Naive thymus-derived CD8-positive, alpha-beta T cell (primary cell): ENCODE data around the gene CMPK2. TPM values are rescaled to one million over a fixed set of nuclear protein-coding genes. Genes with fewer than 3 reads are reported as not detected.
"Not testable (repeated sequence)": the region's sequence is repeated elsewhere in the genome, so short reads cannot be mapped to it uniquely, and the experiment has no call there.

Experiments used
- ATAC-seq, 2 donors: fragments of 150-1000 bp; cut with Tn5 transposase in 1 of 2; sonication (Bioruptor Pico), chemical (Tn5 transposase) in 1 of 2; 1 replicate in 1 of 2; 2 replicates in 1 of 2; pipeline ENCODE4 v1.10.0; 2021; ENCODE audit warnings: mild to moderate bottlenecking in 2 of 2, moderate library complexity in 2 of 2
- POLR2A ChIA-PET: fragments of 350-600 bp; sonication (Branson Sonifier 250); formaldehyde crosslinking; loops from one replicate; lab custom pipeline; 2021; ENCODE audit warnings: antibody characterized with exemption; lab: Charles Lee
- DNase-seq, 10 donors: peaks; one replicate each; pipeline versions ENCODE4 v3.0.0 to v3.0.0-alpha.2; 2020 to 2022
- H3K27ac Mint-ChIP-seq, 10 donors: one replicate each; pipeline ENCODE4 v1.8.0; 2020 to 2022; ENCODE audit warnings: mild to moderate bottlenecking in 10 of 10, mixed read lengths in 10 of 10, moderate library complexity in 4 of 10, inconsistent platforms in 1 of 10
- H3K27me3 Mint-ChIP-seq, 5 donors: one replicate each; pipeline ENCODE4 v1.8.0; 2021 to 2022; ENCODE audit warnings: mixed read lengths in 5 of 5
- H3K36me3 Mint-ChIP-seq, 3 donors: one replicate each; pipeline ENCODE4 v1.8.0; 2020 to 2022; ENCODE audit warnings: mixed read lengths in 3 of 3, mild to moderate bottlenecking in 2 of 3, inconsistent platforms in 1 of 3
- H3K4me1 Mint-ChIP-seq, 4 donors: one replicate each; pipeline ENCODE4 v1.8.0; 2021 to 2022; ENCODE audit warnings: mixed read lengths in 4 of 4
- H3K4me3 Mint-ChIP-seq, 10 donors: one replicate each; pipeline ENCODE4 v1.8.0; 2020 to 2022; ENCODE audit warnings: mild to moderate bottlenecking in 10 of 10, mixed read lengths in 10 of 10, moderate library complexity in 6 of 10, inconsistent platforms in 1 of 10
- H3K9me3 Mint-ChIP-seq, 9 donors: one replicate each; pipeline ENCODE4 v1.8.0; 2020 to 2022; ENCODE audit warnings: mixed read lengths in 9 of 9, mild to moderate bottlenecking in 3 of 9, inconsistent platforms in 1 of 9, moderate library complexity in 1 of 9
- polyA plus RNA-seq, 3 donors: library from polyadenylated mRNA; unstranded; fragments of 300-500 nt; fragmentation: Illumina TruSeq; gene quantifications; one replicate each; pipeline ENCODE4 v1.2.3, GENCODE V29; 2021
- total RNA-seq, 8 experiments: library from RNA in 2 of 8; stranded (reverse) in 2 of 8; gene quantifications; one replicate each; pipeline ENCODE4 v1.2.3 and lab custom pipeline; 2021 to 2026

The CMPK2 gene
- total and polyA plus RNA-seq, 5 experiments from 2014 or later = 3.0 to 7.3 (median 4.5) TPM

DNA sequence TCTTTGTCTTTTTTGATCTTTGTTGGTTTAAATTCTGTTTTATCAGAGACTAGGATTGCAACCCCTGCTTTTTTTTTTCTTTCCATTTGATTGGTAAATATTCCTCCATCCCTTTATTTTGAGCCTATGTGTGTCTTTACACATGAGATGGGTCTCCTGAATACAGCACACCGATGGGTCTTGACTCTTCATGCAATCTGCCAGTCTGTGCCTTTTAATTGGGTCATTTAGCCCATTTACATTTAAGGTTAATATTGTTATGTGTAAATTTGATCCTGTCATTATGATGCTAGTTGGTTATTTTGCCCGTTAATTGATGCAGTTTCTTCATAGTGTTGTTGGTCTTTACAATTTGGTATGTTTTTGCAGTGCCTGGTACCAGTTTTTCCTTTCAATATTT, 36.9 kb upstream of the CMPK2 start:
- not testable (repeated sequence) for DNase-seq, ATAC-seq, H3K27ac Mint-ChIP-seq, H3K27me3 Mint-ChIP-seq, H3K4me3 Mint-ChIP-seq
- POLR2A ChIA-PET = interaction anchor here (0.7 to 1.1 kb wide), 2 partner anchors 14 to 16 kb away, joined by 6 to 7 read pairs; no protein-coding TSS in a partner anchor
- H3K4me1 Mint-ChIP-seq = peaks cover 24 to 52% (median 35%) of the 10 kb centered on the region in 4 donors
- peaks cover 0 to 25% (median 12%) of the 10 kb centered on the region in 9 donors for H3K9me3 Mint-ChIP-seq
- H3K36me3 Mint-ChIP-seq = peaks cover 2 to 45% (median 24%) of the 10 kb centered on the region in 3 donors

DNA sequence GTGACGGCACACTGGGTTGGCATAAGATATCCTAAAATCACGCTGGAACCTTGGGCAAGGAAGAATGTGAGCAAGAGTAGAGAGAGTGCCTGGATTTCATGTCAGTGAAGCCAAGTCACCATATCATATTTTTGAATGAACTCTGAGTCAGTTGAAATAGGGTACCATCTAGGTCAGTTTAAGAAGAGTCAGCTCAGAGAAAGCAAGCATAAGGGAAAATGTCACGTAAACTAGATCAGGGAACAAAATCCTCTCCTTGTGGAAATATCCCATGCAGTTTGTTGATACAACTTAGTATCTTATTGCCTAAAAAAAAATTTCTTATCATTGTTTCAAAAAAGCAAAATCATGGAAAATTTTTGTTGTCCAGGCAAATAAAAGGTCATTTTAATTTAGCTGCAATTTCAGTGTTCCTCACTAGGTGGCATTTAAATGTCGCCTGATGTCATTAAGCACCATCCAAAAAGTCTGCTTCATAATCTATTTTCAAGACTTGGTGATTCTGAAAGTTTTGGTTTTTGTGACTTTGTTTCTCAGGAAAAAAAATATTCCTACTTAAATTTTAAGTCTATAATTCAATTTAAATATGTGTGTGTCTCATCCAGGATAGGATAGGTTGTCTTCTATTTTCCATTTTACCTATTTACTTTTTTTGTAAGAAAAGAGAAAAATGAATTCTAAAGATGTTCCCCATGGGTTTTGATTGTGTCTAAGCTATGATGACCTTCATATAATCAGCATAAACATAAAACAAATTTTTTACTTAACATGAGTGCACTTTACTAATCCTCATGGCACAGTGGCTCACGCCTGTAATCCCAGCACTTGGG, 31.4 kb upstream of the CMPK2 start:
- peaks cover 8 to 37% (median 16%) of the 10 kb centered on the region in 3 donors for H3K36me3 Mint-ChIP-seq
- peaks cover 0 to 13% (median 3%) of the 10 kb centered on the region in 9 donors for H3K9me3 Mint-ChIP-seq
- peaks cover 2 to 16% (median 9%) of the 10 kb centered on the region in 4 donors for H3K4me1 Mint-ChIP-seq
- DNase-seq (peak in 3 of 10 donors; percentile 56 to 61 (median 58)), ATAC-seq (peak in 1 of 2 donors; percentile 47)
- no peaks in the 10 kb centered on the region for H3K27me3 Mint-ChIP-seq
- peak overlapping the region in 2 of 10 donors; percentile 13 to 36 for H3K27ac Mint-ChIP-seq
- H3K4me3 Mint-ChIP-seq = no peak overlapping the region
- POLR2A ChIA-PET = interaction anchor here (0.6 to 3.2 kb wide), 9 partner anchors 11 to 147 kb away, joined by 3 to 15 read pairs (median 7); partner anchors contain the start of gene RNF144A

GRCh38 chr2:6893876-6894482, 28.3 kb upstream of the CMPK2 start:
- DNase-seq = no peak
- POLR2A ChIA-PET = interaction anchor here (2.0 kb wide), 1 partner anchor 15 kb away, joined by 4 read pairs; no protein-coding TSS in a partner anchor
- no peaks in the 10 kb centered on the region for H3K9me3 Mint-ChIP-seq
- no peak overlapping the region for H3K4me3 Mint-ChIP-seq
- no peak for ATAC-seq
- H3K27ac Mint-ChIP-seq = peak overlapping the region in 3 of 10 donors; percentile 2 to 49 (median 35)
- H3K36me3 Mint-ChIP-seq = peaks cover 0 to 21% (median 19%) of the 10 kb centered on the region in 3 donors
- no peaks in the 10 kb centered on the region for H3K27me3 Mint-ChIP-seq
- H3K4me1 Mint-ChIP-seq = peaks cover 0 to 11% (median 3%) of the 10 kb centered on the region in 4 donors

DNA sequence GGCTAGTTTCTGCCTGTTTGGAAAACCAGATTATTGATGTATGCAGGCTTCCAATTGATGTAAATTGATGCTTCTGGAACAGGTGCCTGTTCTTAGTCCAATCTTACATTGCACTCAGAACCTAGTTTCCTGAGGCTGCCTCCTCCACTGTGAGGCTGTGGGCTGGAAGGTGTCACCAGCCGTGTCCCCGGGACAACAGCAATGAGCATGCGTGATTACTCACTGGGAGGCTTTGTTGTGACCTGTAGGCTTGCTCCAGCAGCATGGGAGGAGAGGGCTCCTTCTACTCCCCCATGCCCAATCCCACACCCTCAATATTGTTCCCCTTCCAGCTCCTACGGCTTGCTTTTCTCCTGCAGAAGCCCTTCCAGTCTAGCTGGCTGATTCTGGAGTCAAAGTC, 23.0 kb upstream of the CMPK2 start:
- Mint-ChIP-seq H3K27me3 (no peaks in the 10 kb centered on the region), H3K9me3 (no peaks in the 10 kb centered on the region), H3K27ac (peak overlapping the region in 2 of 10 donors; percentile 39 to 54), H3K4me3 (no peak overlapping the region), H3K36me3 (peaks cover 0 to 38% (median 8%) of the 10 kb centered on the region in 3 donors), H3K4me1 (peaks cover 0 to 5% (median 0%) of the 10 kb centered on the region in 4 donors)
- DNase-seq (no peak), ATAC-seq (no peak)
- POLR2A ChIA-PET = interaction anchor here (1.9 kb wide), 1 partner anchor 12 kb away, joined by 4 read pairs; the partner anchor contains the start of gene RSAD2

DNA sequence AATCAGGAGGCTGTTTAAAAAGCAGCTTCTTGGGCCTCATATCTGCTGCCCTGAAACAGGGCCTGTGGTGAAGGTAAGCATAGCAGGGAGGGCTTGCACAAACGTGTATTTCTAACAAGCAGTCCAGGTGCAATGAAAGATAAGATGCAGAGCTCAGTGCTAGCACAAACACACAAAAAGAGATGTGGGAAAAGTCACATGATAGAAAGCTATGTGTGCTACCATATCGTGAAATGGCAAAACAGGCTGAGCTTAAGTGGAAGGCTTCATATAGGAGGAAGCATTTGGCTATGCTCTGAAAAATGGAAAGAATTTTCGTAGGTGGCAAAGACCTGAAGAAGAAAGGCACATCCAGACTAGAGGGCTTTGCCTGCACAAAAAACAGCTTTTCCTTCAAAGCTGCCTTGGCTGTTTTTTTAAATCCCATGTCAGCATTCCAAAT, 22.1 kb upstream of the CMPK2 start:
- POLR2A ChIA-PET = interaction anchor here (0.9 to 1.9 kb wide), 2 partner anchors 11 to 159 kb away, joined by 3 to 4 read pairs; partner anchors contain the start of gene RSAD2
- Mint-ChIP-seq H3K4me3 (no peak overlapping the region), H3K27me3 (no peaks in the 10 kb centered on the region), H3K27ac (peak overlapping the region in 1 of 10 donors; percentile 20), H3K4me1 (peaks cover 0 to 5% (median under 1%) of the 10 kb centered on the region in 4 donors), H3K9me3 (no peaks in the 10 kb centered on the region), H3K36me3 (peaks cover 0 to 40% (median 8%) of the 10 kb centered on the region in 3 donors)
- DNase-seq (no peak), ATAC-seq (no peak)

GRCh38 chr2:6885968-6886367, 20.3 kb upstream of the CMPK2 start:
- no peaks in the 10 kb centered on the region for H3K27me3 Mint-ChIP-seq
- DNase-seq (no peak), ATAC-seq (no peak)
- H3K4me3 Mint-ChIP-seq = no peak overlapping the region
- peaks cover 8 to 18% (median 13%) of the 10 kb centered on the region in 4 donors for H3K4me1 Mint-ChIP-seq
- no peak overlapping the region for H3K27ac Mint-ChIP-seq
- POLR2A ChIA-PET = no interaction called here
- no peaks in the 10 kb centered on the region for H3K9me3 Mint-ChIP-seq
- H3K36me3 Mint-ChIP-seq = peaks cover 0 to 43% (median 8%) of the 10 kb centered on the region in 3 donors

DNA sequence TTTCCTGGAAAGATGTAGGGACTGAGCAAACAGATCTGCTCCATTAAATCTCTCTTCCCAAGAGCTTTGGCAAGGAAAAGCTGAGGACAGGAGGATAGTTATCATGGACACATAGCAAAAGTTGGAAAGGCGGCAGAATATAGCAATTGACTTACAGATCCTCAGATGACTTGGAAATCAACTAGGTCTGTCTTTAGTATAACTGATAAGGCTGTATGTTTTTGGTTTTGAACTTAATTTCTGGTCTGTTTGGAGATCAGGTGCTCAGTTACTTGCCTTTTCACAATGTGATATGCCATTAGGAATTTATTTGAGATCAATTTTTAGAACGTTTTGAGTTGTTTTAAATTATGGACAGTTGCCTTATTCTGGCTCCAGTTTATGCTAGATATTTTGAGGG, 19.8 kb upstream of the CMPK2 start:
- Mint-ChIP-seq H3K27ac (no peak overlapping the region), H3K36me3 (peaks cover 0 to 43% (median 8%) of the 10 kb centered on the region in 3 donors), H3K9me3 (no peaks in the 10 kb centered on the region), H3K4me1 (peaks cover 12 to 21% (median 16%) of the 10 kb centered on the region in 4 donors), H3K4me3 (no peak overlapping the region), H3K27me3 (no peaks in the 10 kb centered on the region)
- DNase-seq = no peak
- no peak for ATAC-seq
- POLR2A ChIA-PET = no interaction called here

- ATAC-seq (no peak), DNase-seq (no peak)
- peak overlapping the region in 1 of 10 donors; percentile 25 for H3K27ac Mint-ChIP-seq
- peaks cover 0 to 35% (median 4%) of the 10 kb centered on the region in 3 donors for H3K36me3 Mint-ChIP-seq
- H3K4me3 Mint-ChIP-seq = no peak overlapping the region
- H3K9me3 Mint-ChIP-seq = no peaks in the 10 kb centered on the region
- H3K4me1 Mint-ChIP-seq = peaks cover 23 to 40% (median 34%) of the 10 kb centered on the region in 4 donors
- H3K27me3 Mint-ChIP-seq = no peaks in the 10 kb centered on the region
- POLR2A ChIA-PET = no interaction called here
Observed at GRCh38 chr2:6883448-6884122, 17.9 kb upstream of the CMPK2 start.

GRCh38 chr2:6881516-6881915, 15.8 kb upstream of the CMPK2 start:
- no peak for DNase-seq
- Mint-ChIP-seq H3K4me1 (peaks cover 30 to 59% (median 52%) of the 10 kb centered on the region in 4 donors), H3K4me3 (peak overlapping the region in 1 of 10 donors; percentile 98), H3K27me3 (no peaks in the 10 kb centered on the region), H3K27ac (peak overlapping the region in 7 of 10 donors; percentile 8 to 98 (median 72)), H3K36me3 (peaks cover 0 to 28% (median 0%) of the 10 kb centered on the region in 3 donors), H3K9me3 (no peaks in the 10 kb centered on the region)
- POLR2A ChIA-PET = no interaction called here
- no peak for ATAC-seq

GRCh38 chr2:6881046-6881445, 15.3 kb upstream of the CMPK2 start:
- Mint-ChIP-seq H3K4me1 (peaks cover 30 to 63% (median 54%) of the 10 kb centered on the region in 4 donors), H3K27ac (peak overlapping the region; percentile 2 to 98 (median 74)), H3K36me3 (peaks cover 0 to 25% (median 0%) of the 10 kb centered on the region in 3 donors), H3K4me3 (peak overlapping the region in 8 of 10 donors; percentile 23 to 98 (median 62)), H3K27me3 (no peaks in the 10 kb centered on the region), H3K9me3 (no peaks in the 10 kb centered on the region)
- DNase-seq (no peak), ATAC-seq (no peak)
- POLR2A ChIA-PET = interaction anchor here (7.1 kb wide), 1 partner anchor 15 kb away, joined by 61 read pairs; the partner anchor contains the start of gene CMPK2

- no peaks in the 10 kb centered on the region for H3K27me3 Mint-ChIP-seq
- H3K9me3 Mint-ChIP-seq = no peaks in the 10 kb centered on the region
- ATAC-seq (peak; percentile 61 to 65), DNase-seq (peak in 5 of 10 donors; percentile 4 to 54 (median 47))
- POLR2A ChIA-PET = interaction anchor here (1.2 to 7.1 kb wide), 2 partner anchors 15 to 178 kb away, joined by 3 to 61 read pairs; partner anchors contain the start of gene CMPK2
- H3K4me1 Mint-ChIP-seq = peaks cover 30 to 69% (median 55%) of the 10 kb centered on the region in 4 donors
- peak overlapping the region; percentile 67 to 98 (median 81) for H3K4me3 Mint-ChIP-seq
- peaks cover 0 to 20% (median 0%) of the 10 kb centered on the region in 3 donors for H3K36me3 Mint-ChIP-seq
- peak overlapping the region; percentile 73 to 98 (median 95) for H3K27ac Mint-ChIP-seq
Observed at GRCh38 chr2:6880200-6880733, 14.6 kb upstream of the CMPK2 start.
